HG02852 (cell line): ENCODE data around the gene P3H3.

Experiments
- ATAC-seq: cut with Tn5 transposase; IDR thresholded peaks from one replicate; pipeline ENCODE4 v1.9.1; 2021; ENCODE audit warnings: mild to moderate bottlenecking, moderate library complexity; ENCODE audit not compliant: unreplicated experiment

Gene P3H3

GRCh38 chr12:6826125-6826733 lies 2.0 kb upstream of the P3H3 start:
- ATAC-seq: no peak

DNA sequence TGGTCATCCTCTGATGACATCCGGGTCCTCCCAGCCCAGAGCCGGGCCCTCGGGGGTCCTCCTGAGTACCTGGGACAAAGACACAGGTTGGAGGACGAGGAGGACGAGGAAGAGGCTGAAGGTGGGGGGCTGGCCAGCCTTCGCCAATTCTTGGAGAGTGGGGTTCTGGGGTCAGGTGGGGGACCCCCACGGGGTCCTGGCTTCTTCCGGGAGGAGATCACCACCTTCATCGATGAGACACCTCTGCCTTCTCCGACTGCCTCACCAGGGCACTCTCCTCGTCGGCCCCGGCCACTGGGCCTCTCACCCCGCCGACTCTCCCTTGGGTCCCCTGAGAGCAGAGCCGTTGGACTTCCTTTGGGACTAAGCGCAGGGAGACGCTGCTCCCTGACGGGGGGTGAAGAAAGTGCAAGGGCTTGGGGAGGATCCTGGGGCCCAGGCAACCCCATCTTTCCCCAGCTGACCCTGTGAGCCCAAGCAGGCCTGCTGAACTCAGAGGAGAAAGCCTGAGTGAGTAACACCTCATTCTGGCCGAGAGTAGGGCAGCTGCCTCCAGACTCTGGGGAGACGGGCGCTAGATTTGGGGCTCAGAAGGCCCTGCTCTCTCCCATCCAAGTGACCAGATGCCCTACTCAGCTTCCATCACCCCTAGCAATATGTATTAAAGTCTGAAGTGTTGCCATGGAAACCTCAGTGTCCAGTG lies 1.3 kb upstream of the P3H3 start:
- ATAC-seq: no peak

DNA sequence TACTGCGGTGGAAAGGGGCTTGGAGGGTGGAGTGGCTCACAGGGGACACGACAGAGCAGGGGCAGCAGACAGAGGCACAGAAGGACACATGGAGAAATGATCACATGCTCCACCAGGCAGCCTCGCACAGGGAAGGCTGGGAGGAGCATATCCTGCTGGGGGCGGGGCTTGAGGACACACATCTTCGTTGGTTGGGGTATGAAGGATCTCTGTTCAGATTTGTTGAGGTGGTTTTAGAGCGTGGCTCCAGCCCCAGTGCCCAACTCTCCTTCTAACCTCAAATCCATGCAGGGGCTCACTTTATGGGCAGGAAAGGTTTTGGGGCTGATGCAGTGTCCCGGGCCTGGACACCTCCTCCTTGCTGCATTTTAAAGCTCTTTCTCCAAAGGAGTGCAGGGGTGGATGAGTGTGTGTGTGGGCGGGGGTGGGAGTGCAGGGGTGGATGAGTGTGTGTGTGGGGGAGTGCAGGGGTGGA lies 733 bp upstream of the P3H3 start:
- ATAC-seq: no peak

DNA sequence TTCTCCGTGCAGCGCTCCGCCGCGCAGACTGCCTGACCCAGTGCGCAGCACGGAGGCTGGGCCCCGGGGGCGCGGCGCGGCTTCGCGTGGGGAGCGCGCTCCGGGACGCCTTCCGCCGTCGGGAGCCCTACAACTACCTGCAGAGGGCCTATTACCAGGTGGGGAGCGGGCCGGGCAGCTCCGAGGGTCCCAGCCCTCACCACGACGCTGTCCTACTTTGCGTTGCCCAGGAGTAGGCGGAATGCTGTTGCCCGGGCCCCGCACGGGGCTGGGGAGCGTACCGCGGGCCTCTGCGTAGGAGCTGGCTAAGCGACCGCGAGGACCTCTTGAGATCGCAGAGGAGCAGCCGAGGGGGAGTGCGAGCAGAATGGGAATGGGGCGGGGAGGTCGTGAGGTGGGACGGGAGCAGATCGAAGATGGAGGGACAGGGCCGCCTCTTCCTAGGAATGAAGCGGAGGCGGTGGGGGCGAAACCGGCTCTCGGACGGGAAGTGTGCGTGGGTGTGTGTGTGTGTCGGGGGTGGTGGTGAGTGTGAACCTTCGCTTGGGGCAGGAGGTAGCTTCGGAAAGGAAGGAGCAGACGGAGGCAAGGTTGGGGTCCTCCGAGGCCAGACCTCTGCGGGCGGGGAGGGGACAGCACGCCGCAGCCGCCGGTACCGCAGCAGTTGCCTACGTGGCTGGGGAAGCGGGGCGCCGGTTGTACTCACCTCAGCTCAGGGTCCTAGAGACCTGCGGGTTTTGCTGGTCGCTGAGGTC lies 751 bp downstream of the P3H3 start:
- no peak for ATAC-seq

- ATAC-seq: no peak
Observed at GRCh38 chr12:6829536-6830220, 1.5 kb downstream of the P3H3 start.

- ATAC-seq: no peak
Observed at GRCh38 chr12:6830286-6830890, 2.2 kb downstream of the P3H3 start.

DNA sequence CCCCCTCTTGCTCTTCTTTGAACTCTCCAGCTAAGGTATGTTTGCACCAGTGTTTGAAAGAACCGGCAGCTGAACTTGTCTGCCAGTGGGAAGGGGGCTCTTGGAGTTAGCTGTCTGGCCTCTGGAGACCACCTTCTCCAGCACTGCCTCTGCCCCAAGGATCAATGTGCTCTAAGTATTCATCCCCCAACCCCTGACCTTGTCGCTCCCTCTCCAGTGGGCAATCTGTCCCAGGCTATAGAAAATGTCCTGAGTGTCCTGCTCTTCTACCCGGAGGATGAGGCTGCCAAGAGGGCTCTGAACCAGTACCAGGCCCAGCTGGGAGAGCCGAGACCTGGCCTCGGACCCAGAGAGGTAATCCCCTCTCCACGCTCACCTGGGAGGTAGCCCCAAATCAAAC lies 2.8 kb downstream of the P3H3 start:
- no peak for ATAC-seq

GRCh38 chr12:6831450-6831995 lies 3.3 kb downstream of the P3H3 start:
- no peak for ATAC-seq

GRCh38 chr12:6832125-6832524 lies 3.9 kb downstream of the P3H3 start:
- ATAC-seq: no peak

- ATAC-seq: no peak
Observed at GRCh38 chr12:6833189-6833890, 5.1 kb downstream of the P3H3 start.

GRCh38 chr12:6834254-6834653 lies 6.0 kb downstream of the P3H3 start:
- ATAC-seq: no peak

DNA sequence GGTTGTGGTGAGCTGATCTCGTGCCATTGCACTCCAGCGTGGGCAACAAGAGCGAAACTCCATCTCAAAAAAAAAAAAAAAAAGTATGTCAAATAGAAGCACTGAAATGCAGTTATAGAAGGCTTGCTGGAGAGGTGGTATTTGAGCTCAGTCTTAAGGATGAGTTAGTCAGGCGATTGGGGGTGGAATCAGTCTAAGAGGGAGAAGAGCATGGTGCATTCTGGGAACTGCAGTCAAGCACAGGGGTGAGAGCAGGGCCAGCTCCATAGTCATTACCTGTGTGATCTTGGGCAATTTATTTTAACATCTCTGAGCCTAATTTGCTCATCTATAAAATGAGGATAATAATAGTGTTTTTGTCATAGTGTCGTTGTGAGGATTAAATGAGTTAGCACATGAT lies 6.7 kb downstream of the P3H3 start:
- ATAC-seq: no peak

DNA sequence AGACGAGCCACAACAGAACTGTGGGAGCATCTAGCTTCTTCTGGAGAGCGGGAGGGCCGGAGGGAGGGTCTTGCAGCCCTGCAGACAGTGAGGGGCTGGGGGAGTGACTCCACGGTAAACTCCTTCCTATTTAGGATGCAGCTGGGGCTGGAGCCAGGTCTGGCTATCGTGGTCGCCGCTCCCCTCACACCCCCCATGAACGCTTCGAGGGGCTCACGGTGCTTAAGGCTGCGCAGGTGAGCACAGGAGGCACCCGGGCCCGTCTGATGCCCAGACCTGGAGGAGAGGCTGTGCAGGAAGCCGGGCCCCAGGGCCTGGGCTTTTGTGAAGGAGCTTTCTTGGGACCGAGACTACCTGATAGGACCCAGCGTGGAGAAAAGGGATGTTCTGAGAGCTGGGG lies 8.6 kb downstream of the P3H3 start:
- no peak for ATAC-seq

- no peak for ATAC-seq
Observed at GRCh38 chr12:6837370-6838060, 9.3 kb downstream of the P3H3 start.

GRCh38 chr12:6838854-6839253 lies 10.6 kb downstream of the P3H3 start:
- ATAC-seq: no peak

GRCh38 chr12:6839482-6840201 lies 11.4 kb downstream of the P3H3 start:
- peak; percentile 87 for ATAC-seq

- ATAC-seq: no peak
Observed at GRCh38 chr12:6840330-6840729, 12.1 kb downstream of the P3H3 start.

DNA sequence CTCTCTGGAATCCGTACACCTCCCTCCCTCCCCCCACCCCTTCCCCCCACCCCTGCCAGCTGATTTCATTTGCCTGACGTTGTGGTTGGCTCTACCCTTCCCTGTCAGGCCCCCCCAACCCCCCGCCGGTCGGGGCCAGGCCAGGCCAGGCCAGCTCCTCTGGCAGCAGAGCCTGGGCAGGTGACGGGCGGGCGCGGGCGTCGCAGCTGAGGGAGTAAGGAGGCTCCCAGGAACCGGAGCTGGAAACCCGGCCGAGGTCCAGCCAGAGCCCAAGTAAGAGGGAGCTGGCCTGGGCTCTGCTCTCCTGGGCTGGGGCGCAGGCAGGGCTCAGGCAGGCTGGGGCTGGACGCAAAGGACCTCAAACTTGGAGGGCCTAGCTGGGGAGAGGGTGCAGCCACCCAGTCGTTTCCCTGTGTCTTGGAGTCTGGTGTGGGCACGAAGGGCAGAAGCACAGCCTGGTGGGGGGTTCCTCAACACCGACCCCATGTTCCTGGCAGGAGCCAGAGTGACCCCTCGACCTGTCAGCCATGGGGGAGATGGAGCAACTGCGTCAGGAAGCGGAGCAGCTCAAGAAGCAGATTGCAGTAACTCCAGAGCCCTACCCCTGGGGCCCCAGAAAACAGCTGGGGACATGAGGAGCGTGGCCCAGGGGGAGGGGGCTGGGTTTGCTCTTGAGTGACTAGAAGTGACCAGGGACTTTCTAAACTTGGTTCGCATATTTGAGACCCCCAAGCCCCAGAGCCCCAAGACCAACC lies 12.7 kb downstream of the P3H3 start, which contains the start of gene GNB3:
Gene GNB3, plus strand, starts transcription at position 165 of the 755 bp plus-strand sequence. Its CDS starts 363 bp downstream, at position 528.
- no peak for ATAC-seq
